AG08395 (cell line): ENCODE measurements around the gene NRK.
A peak's percentile ranks its signal among the peaks of the same experiment; 100 is the strongest.
"Not testable (repeated sequence)": the region's sequence is repeated elsewhere in the genome, so short reads cannot be mapped to it uniquely, and the experiment has no call there.

Experiments used
- DNase-seq: peaks from one replicate; pipeline ENCODE4 v3.0.0; 2012; ENCODE audit warnings: mixed read lengths, low spot score

The NRK gene

GRCh38 chrX:105822138-105823091 lies at the start of gene NRK:
Gene NRK (plus strand): TSS chrX:105822539. CDS start chrX:105822846, 307 bp downstream.
- no peak for DNase-seq

- no peak for DNase-seq
These were observed 48.5 kb upstream of the NRK start for GRCh38 chrX:105773801-105774200.

- no peak for DNase-seq
These were observed 46.7 kb upstream of the NRK start for GRCh38 chrX:105775679-105776078.

GRCh38 chrX:105781804-105782203 lies 40.5 kb upstream of the NRK start:
- no peak for DNase-seq

GRCh38 chrX:105796877-105797276 lies 25.5 kb upstream of the NRK start:
- DNase-seq, result not testable (repeated sequence)

GRCh38 chrX:105803891-105804290 lies 18.4 kb upstream of the NRK start:
- no peak for DNase-seq

- not testable (repeated sequence) for DNase-seq
These were observed 16.7 kb upstream of the NRK start for GRCh38 chrX:105805655-105806054.

- DNase-seq, result no peak
These were observed 5.8 kb upstream of the NRK start for GRCh38 chrX:105816517-105816916.

GRCh38 chrX:105820247-105820646 lies 2.1 kb upstream of the NRK start:
- DNase-seq, result no peak

- no peak for DNase-seq
These were observed 743 bp upstream of the NRK start for GRCh38 chrX:105821471-105822121.

- DNase-seq, result no peak
These were observed 735 bp downstream of the NRK start for GRCh38 chrX:105823092-105823455.

- DNase-seq, result no peak
These were observed 6.7 kb downstream of the NRK start for GRCh38 chrX:105829011-105829410.

- no peak for DNase-seq
These were observed 14.9 kb downstream of the NRK start for GRCh38 chrX:105837232-105837631.

- DNase-seq, result no peak
These were observed 23.3 kb downstream of the NRK start for GRCh38 chrX:105845631-105846030.

- not testable (repeated sequence) for DNase-seq
These were observed 27.8 kb downstream of the NRK start for GRCh38 chrX:105850100-105850499.

GRCh38 chrX:105865709-105866108 lies 43.4 kb downstream of the NRK start:
- DNase-seq, result no peak

- no peak for DNase-seq
These were observed 47.4 kb downstream of the NRK start for GRCh38 chrX:105869701-105870100.

- no peak for DNase-seq
These were observed 48.1 kb downstream of the NRK start for GRCh38 chrX:105870445-105870844.

- DNase-seq, result no peak
These were observed 50.6 kb downstream of the NRK start for GRCh38 chrX:105872941-105873340.

GRCh38 chrX:105874790-105875189 lies 52.5 kb downstream of the NRK start:
- DNase-seq, result no peak

GRCh38 chrX:105876658-105877057 lies 54.3 kb downstream of the NRK start:
- peak; percentile 1 for DNase-seq

- DNase-seq, result no peak
These were observed 58.2 kb downstream of the NRK start for GRCh38 chrX:105880491-105880890.

- no peak for DNase-seq
These were observed 60.4 kb downstream of the NRK start for GRCh38 chrX:105882581-105883275.
